Measurements from ENCODE around the gene CELA3A. TPM values are rescaled to one million over a fixed set of nuclear protein-coding genes. Genes with fewer than 3 reads are reported as not detected.

Gene CELA3A
- total and polyA plus RNA-seq, 2 of the 8 experiments (the other 6 are each of a cell fraction or from before 2014, with no cell fraction given), result not detected

DNA sequence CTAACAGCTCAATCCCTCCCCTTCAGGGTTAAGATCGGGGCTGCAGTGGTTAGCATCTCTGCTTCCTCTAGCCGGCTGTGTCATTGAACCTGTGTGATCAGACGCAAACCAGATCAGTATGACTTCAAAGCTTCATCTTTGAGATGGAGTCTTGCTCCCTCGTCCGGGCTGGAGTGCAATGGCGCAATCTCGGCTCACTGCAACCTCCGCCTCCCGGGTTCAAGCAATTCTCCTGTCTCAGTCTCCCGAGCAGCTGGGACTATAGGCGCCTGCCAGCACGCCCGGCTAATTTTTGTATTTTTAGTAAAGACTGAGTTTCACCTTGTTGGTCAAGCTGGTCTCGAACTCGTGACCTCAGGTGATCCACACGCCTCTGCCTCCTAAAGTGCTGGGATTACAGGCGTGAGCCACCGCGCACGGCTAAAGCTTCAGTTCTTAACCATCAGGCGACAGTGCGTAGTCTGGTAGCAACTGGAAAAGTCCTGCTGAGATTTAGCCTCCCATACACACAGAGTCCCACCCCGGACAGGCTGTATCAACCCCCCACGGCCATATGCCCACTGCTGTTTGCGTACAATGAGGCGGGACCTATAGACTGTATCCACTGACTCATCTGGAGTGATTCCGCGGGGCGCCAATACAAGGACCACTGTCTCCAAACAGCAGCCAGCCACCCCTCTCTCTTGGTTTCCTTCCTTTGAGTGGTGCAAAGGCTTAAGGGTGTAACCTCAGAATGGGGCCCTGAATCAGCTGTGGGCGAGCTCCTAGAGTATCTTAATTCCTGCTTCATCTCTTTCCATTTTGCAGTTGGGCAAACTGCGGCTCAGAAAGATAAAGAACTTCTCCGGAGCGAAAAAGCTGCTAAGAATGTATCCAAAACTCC, 23.3 kb downstream of the CELA3A start (continued):
- TF ChIP-seq ASH2L (IDR thresholded peaks at IDR 0.05; ENCODE audit: low read length) (peak; percentile 44), CTBP2 (IDR thresholded peaks at IDR 0.05; ENCODE audit: borderline replicate concordance, insufficient read depth, insufficient read length, low read length) (no peak), NRF1 (IDR thresholded peaks at IDR 0.05; ENCODE audit: low read depth, low read length) (no peak), EZH2 (IDR thresholded peaks at IDR 0.05; ENCODE audit: low read depth, low read length, severe bottlenecking) (peak; percentile 24), BRCA1 (IDR thresholded peaks at IDR 0.05; ENCODE audit: low read depth, low read length) (no peak), ZNF274 (IDR thresholded peaks at IDR 0.05; ENCODE audit: borderline replicate concordance, extremely low read depth, low read length) (no peak), SAP30 (IDR thresholded peaks at IDR 0.05; ENCODE audit: insufficient read depth, insufficient replicate concordance, low read length) (no peak), BACH1 (IDR thresholded peaks at IDR 0.05; ENCODE audit: low read length) (no peak)
- TF ChIP-seq, protein P1, sequence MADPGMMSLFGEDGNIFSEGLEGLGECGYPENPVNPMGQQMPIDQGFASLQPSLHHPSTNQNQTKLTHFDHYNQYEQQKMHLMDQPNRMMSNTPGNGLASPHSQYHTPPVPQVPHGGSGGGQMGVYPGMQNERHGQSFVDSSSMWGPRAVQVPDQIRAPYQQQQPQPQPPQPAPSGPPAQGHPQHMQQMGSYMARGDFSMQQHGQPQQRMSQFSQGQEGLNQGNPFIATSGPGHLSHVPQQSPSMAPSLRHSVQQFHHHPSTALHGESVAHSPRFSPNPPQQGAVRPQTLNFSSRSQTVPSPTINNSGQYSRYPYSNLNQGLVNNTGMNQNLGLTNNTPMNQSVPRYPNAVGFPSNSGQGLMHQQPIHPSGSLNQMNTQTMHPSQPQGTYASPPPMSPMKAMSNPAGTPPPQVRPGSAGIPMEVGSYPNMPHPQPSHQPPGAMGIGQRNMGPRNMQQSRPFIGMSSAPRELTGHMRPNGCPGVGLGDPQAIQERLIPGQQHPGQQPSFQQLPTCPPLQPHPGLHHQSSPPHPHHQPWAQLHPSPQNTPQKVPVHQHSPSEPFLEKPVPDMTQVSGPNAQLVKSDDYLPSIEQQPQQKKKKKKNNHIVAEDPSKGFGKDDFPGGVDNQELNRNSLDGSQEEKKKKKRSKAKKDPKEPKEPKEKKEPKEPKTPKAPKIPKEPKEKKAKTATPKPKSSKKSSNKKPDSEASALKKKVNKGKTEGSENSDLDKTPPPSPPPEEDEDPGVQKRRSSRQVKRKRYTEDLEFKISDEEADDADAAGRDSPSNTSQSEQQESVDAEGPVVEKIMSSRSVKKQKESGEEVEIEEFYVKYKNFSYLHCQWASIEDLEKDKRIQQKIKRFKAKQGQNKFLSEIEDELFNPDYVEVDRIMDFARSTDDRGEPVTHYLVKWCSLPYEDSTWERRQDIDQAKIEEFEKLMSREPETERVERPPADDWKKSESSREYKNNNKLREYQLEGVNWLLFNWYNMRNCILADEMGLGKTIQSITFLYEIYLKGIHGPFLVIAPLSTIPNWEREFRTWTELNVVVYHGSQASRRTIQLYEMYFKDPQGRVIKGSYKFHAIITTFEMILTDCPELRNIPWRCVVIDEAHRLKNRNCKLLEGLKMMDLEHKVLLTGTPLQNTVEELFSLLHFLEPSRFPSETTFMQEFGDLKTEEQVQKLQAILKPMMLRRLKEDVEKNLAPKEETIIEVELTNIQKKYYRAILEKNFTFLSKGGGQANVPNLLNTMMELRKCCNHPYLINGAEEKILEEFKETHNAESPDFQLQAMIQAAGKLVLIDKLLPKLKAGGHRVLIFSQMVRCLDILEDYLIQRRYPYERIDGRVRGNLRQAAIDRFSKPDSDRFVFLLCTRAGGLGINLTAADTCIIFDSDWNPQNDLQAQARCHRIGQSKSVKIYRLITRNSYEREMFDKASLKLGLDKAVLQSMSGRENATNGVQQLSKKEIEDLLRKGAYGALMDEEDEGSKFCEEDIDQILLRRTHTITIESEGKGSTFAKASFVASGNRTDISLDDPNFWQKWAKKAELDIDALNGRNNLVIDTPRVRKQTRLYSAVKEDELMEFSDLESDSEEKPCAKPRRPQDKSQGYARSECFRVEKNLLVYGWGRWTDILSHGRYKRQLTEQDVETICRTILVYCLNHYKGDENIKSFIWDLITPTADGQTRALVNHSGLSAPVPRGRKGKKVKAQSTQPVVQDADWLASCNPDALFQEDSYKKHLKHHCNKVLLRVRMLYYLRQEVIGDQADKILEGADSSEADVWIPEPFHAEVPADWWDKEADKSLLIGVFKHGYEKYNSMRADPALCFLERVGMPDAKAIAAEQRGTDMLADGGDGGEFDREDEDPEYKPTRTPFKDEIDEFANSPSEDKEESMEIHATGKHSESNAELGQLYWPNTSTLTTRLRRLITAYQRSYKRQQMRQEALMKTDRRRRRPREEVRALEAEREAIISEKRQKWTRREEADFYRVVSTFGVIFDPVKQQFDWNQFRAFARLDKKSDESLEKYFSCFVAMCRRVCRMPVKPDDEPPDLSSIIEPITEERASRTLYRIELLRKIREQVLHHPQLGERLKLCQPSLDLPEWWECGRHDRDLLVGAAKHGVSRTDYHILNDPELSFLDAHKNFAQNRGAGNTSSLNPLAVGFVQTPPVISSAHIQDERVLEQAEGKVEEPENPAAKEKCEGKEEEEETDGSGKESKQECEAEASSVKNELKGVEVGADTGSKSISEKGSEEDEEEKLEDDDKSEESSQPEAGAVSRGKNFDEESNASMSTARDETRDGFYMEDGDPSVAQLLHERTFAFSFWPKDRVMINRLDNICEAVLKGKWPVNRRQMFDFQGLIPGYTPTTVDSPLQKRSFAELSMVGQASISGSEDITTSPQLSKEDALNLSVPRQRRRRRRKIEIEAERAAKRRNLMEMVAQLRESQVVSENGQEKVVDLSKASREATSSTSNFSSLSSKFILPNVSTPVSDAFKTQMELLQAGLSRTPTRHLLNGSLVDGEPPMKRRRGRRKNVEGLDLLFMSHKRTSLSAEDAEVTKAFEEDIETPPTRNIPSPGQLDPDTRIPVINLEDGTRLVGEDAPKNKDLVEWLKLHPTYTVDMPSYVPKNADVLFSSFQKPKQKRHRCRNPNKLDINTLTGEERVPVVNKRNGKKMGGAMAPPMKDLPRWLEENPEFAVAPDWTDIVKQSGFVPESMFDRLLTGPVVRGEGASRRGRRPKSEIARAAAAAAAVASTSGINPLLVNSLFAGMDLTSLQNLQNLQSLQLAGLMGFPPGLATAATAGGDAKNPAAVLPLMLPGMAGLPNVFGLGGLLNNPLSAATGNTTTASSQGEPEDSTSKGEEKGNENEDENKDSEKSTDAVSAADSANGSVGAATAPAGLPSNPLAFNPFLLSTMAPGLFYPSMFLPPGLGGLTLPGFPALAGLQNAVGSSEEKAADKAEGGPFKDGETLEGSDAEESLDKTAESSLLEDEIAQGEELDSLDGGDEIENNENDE (IDR thresholded peaks at IDR 0.05; ENCODE audit: insufficient replicate concordance, low read length), result no peak
